Measurements from ENCODE around the gene RNASE12.

RNASE12 gene

DNA sequence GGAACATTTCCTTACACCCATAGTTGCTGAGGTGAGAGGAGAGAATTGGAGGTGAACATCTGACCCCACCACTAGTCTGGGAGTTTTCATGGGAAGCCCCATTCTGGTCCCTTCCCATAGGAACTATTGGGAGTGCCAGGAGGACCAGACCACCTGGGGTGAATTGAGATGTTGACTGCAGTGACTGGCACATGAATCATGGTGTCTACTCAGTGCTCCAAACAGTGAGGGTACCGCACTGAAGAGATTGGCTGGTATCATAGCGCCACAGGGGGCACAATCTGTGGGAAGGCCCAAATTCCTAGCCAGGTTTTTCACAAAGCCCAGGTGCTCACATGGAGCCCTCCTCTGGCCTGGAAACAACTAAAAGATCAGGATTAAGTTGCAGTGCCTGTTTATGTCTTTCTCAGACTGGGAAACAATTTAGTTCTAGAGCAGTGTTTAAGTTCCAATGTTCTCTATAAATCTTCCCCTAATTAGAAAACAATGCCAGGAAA is 26.6 kb downstream of the RNASE12 start:
- Histone ChIP-seq H3K4me3 (ENCODE audit: low read depth, low read length) (no peak overlapping the region), H3K9me3 (ENCODE audit: severe bottlenecking) (peaks cover 4% of the 10 kb centered on the region), H3K36me3 (no peaks in the 10 kb centered on the region), H3K27ac (no peak overlapping the region), H3K27me3 (ENCODE audit: insufficient read depth, low read depth, severe bottlenecking) (peaks cover 53% of the 10 kb centered on the region)
- TF ChIP-seq, protein P1, sequence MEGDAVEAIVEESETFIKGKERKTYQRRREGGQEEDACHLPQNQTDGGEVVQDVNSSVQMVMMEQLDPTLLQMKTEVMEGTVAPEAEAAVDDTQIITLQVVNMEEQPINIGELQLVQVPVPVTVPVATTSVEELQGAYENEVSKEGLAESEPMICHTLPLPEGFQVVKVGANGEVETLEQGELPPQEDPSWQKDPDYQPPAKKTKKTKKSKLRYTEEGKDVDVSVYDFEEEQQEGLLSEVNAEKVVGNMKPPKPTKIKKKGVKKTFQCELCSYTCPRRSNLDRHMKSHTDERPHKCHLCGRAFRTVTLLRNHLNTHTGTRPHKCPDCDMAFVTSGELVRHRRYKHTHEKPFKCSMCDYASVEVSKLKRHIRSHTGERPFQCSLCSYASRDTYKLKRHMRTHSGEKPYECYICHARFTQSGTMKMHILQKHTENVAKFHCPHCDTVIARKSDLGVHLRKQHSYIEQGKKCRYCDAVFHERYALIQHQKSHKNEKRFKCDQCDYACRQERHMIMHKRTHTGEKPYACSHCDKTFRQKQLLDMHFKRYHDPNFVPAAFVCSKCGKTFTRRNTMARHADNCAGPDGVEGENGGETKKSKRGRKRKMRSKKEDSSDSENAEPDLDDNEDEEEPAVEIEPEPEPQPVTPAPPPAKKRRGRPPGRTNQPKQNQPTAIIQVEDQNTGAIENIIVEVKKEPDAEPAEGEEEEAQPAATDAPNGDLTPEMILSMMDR (IDR thresholded peaks at IDR 0.05; ENCODE audit: low read depth, low read length) = no peak
- DNase-seq = no peak

DNA sequence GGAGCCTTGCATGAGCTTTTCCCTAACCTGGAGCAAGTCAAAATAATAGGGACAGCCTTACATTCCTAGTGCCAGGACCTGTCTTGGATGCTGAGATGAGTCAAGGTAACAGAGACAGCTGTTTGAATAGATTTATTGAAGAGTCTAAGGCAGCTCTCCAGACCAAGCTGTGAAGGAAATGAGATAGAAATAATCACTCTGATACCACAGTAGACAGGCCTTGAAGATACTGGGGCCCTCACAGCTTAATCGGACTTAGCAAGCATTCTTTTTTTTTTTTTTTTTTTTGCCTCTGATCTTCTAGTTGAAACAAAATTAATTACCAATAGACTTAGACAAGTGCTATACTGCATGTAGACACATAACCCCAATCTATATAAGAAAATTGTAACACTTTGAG is 27.2 kb downstream of the RNASE12 start:
- H3K27me3 ChIP-seq (ENCODE audit: insufficient read depth, low read depth, severe bottlenecking) = peaks cover 53% of the 10 kb centered on the region
- H3K27ac ChIP-seq = no peak overlapping the region
- H3K4me3 ChIP-seq (ENCODE audit: low read depth, low read length) = no peak overlapping the region
- no peaks in the 10 kb centered on the region for H3K36me3 ChIP-seq
- peaks cover 1% of the 10 kb centered on the region for H3K9me3 ChIP-seq (ENCODE audit: severe bottlenecking)
- TF ChIP-seq, protein P1 (IDR thresholded peaks at IDR 0.05; ENCODE audit: low read depth, low read length) = no peak
- DNase-seq = no peak

DNA sequence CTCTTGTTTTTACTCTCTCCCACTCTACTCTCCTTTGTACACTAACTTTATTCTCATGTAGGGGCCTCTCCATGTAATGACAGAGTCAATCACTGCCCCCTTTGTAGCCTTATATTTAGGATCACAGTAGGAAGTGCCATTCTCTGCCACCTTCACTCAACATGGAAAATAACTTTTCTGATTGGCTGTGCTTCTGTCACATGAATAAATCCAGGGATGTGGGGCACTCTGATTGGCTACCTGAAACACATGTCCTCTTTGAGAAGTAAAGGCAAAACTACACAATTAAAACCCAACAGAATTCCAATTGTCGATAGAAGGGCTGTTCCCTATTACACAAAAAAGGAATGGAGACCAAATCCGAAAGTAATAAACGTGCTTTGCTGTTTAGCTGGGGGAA is 30.2 kb downstream of the RNASE12 start, which contains the start of gene RNASE9:
RNASE9 (minus strand) TSS at position 87 of the 400 bp plus-strand sequence.
- Histone ChIP-seq H3K4me3 (ENCODE audit: low read depth, low read length) (no peak within 1 kb of the TSS), H3K27me3 (ENCODE audit: insufficient read depth, low read depth, severe bottlenecking) (peaks cover 65% of the 10 kb centered on the region), H3K27ac (no peak within 1 kb of the TSS), H3K36me3 (no peaks in the 10 kb centered on the region), H3K9me3 (ENCODE audit: severe bottlenecking) (no peaks in the 10 kb centered on the region)
- no peak for DNase-seq
- TF ChIP-seq, protein P1 (IDR thresholded peaks at IDR 0.05; ENCODE audit: low read depth, low read length) = no peak

DNA sequence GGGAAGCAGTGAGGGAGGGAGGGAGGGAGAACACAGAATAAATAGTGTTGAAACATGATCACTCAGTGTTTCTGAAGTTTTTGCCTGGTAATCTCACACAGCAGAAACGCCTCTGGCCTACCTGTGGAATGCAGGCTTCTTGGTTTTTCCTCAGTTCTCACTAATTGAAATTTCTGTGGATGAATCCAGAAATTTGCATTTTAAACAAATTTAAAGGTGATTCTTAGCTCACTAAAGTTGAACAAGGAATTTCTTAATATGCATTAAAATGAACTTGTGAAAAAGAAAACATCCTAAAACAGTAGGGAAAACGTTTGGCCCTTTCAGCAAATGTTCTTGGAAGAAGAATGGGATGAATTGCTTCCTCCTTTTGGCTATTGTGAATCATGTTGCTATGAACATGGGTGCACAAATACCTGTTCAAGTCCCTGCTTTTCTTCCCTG is 31.7 kb downstream of the RNASE12 start:
- Histone ChIP-seq H3K9me3 (ENCODE audit: severe bottlenecking) (no peaks in the 10 kb centered on the region), H3K27ac (no peak overlapping the region), H3K36me3 (no peaks in the 10 kb centered on the region), H3K4me3 (ENCODE audit: low read depth, low read length) (no peak overlapping the region), H3K27me3 (ENCODE audit: insufficient read depth, low read depth, severe bottlenecking) (peaks cover 72% of the 10 kb centered on the region)
- DNase-seq = no peak
- TF ChIP-seq, protein P1 (IDR thresholded peaks at IDR 0.05; ENCODE audit: low read depth, low read length) = no peak

DNA sequence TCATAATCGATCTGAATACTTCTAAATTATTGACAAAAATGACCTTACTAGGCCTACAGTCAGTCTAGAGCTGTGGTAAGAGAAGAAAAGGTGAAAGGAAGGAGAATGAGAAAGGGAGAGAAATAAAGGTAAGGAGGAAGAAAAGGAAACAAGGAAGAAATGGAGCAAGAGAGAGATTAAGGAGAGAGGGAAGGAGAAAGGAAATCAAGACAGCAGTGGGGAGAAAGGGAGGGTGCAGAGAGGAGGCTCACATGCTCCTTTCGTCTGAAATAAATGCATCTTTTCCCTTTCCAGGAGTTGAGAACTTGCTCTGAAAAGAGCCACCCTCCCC is 34.0 kb downstream of the RNASE12 start:
- Histone ChIP-seq H3K27ac (no peak overlapping the region), H3K4me3 (ENCODE audit: low read depth, low read length) (no peak overlapping the region), H3K36me3 (no peaks in the 10 kb centered on the region), H3K27me3 (ENCODE audit: insufficient read depth, low read depth, severe bottlenecking) (peaks cover 76% of the 10 kb centered on the region), H3K9me3 (ENCODE audit: severe bottlenecking) (no peaks in the 10 kb centered on the region)
- TF ChIP-seq, protein P1 (IDR thresholded peaks at IDR 0.05; ENCODE audit: low read depth, low read length) = no peak
- no peak for DNase-seq

Data from WERI-Rb-1 (cell line).